Keratinocyte (primary cell): Measurements from ENCODE around the gene YY1. TPM values are rescaled to one million over a fixed set of nuclear protein-coding genes. Genes with fewer than 3 reads are reported as not detected.

Source experiments
- DNase-seq: peaks from one replicate; pipeline ENCODE4 v3.0.0-alpha.2; 2011; ENCODE audit warnings: low read depth, missing footprints, low spot score
- FAIRE-seq: peaks from 2 replicates; lab custom pipeline; 2011; peaks lifted over from hg19 to GRCh38; lab: Jason Lieb, UNC
- H2AFZ ChIP-seq: 2 replicates; pipeline ENCODE4 v1.6.0; 2012; ENCODE audit warnings: low read length, control low read depth, inconsistent platforms; ENCODE audit not compliant: control insufficient read depth
- H3K27ac ChIP-seq: 2 replicates; pipeline ENCODE4 v1.5.1; 2011; ENCODE audit warnings: low read length; ENCODE audit not compliant: control insufficient read depth, insufficient read depth
- H3K27me3 ChIP-seq: 3 replicates; pipeline ENCODE4 v1.6.0; 2011; ENCODE audit warnings: low read length; ENCODE audit not compliant: control insufficient read depth, insufficient read depth; ENCODE audit errors: extremely low read depth
- H3K36me3 ChIP-seq, 2 experiments: 2 replicates in 1 of 2; 3 replicates in 1 of 2; pipeline ENCODE4 v1.5.1; 2011; ENCODE audit warnings: low read length in 2 of 2, mild to moderate bottlenecking in 1 of 2; ENCODE audit not compliant: control insufficient read depth in 2 of 2, insufficient read depth in 2 of 2; ENCODE audit errors: extremely low read depth in 1 of 2
- H3K4me1 ChIP-seq: 3 replicates; pipeline ENCODE4 v1.5.1; 2011; ENCODE audit warnings: low read length; ENCODE audit not compliant: control insufficient read depth, insufficient read depth; ENCODE audit errors: extremely low read depth
- H3K4me2 ChIP-seq: 3 replicates; pipeline ENCODE4 v1.6.0; 2011; ENCODE audit warnings: low read depth, low read length; ENCODE audit not compliant: control insufficient read depth, insufficient read depth; ENCODE audit errors: extremely low read depth
- H3K4me3 ChIP-seq, 3 experiments: fragments of 200-600 bp in 1 of 3; sonication (generic) in 1 of 3; 2 replicates in 2 of 3; 3 replicates in 1 of 3; pipeline ENCODE4 v1.5.1; 2011 to 2016; ENCODE audit warnings: low read length in 3 of 3, mild to moderate bottlenecking in 3 of 3, control low read depth in 2 of 3, inconsistent platforms in 1 of 3, low read depth in 1 of 3, mixed read lengths in 1 of 3, mixed run types in 1 of 3, moderate library complexity in 1 of 3; ENCODE audit not compliant: control insufficient read depth in 2 of 3, insufficient read depth in 2 of 3; ENCODE audit errors: extremely low read depth in 1 of 3
- H3K79me2 ChIP-seq: 2 replicates; pipeline ENCODE4 v1.6.0; 2012; ENCODE audit warnings: low read length; ENCODE audit not compliant: control insufficient read depth, insufficient read depth
- H3K9ac ChIP-seq: 3 replicates; pipeline ENCODE4 v1.6.0; 2011; ENCODE audit warnings: low read length; ENCODE audit not compliant: control insufficient read depth, insufficient read depth; ENCODE audit errors: extremely low read depth
- H3K9me1 ChIP-seq: 3 replicates; pipeline ENCODE4 v1.6.0; 2011; ENCODE audit warnings: low read length; ENCODE audit not compliant: control insufficient read depth, insufficient read depth; ENCODE audit errors: extremely low read depth
- H3K9me3 ChIP-seq: 2 replicates; pipeline ENCODE4 v1.5.1; 2012; ENCODE audit warnings: low read depth, low read length; ENCODE audit not compliant: control insufficient read depth
- H4K20me1 ChIP-seq: 3 replicates; pipeline ENCODE4 v1.6.0; 2011; ENCODE audit warnings: low read length; ENCODE audit not compliant: control insufficient read depth, insufficient read depth; ENCODE audit errors: extremely low read depth
- EZH2 ChIP-seq: IDR thresholded peaks from one replicate; pipeline ENCODE4 v1.6.1; 2012; ENCODE audit warnings: inconsistent platforms, mild to moderate bottlenecking, low read length, moderate library complexity
- dilution Hi-C: fragments of 300-500 bp; cut with MboI; formaldehyde crosslinking; loops from one replicate; pipeline ENCODE4 v1.7.0; 2020; ENCODE audit warnings: low sequenced_read_pairs; ENCODE audit not compliant: extremely low pct_ligation_motif_present
- polyA plus RNA-seq, 5 experiments: library from polyadenylated mRNA; depleted of rRNA in 3 of 5; stranded (reverse) in 3 of 5; stranded (forward) in 1 of 5; unstranded in 1 of 5; fragments of >200 nt; gene quantifications; 1 replicate in 1 of 5; 2 replicates in 3 of 5; 3 replicates in 1 of 5; pipeline versions ENCODE4 v1.2.1 to v1.2.3, GENCODE V29; 2011 to 2012; ENCODE audit warnings: missing spikeins in 2 of 5, low read depth in 1 of 5, low replicate concordance in 1 of 5
- TF ChIP-seq, protein P1 (sequence below), 3 experiments: IDR thresholded peaks in 1 of 3; conservative IDR thresholded peaks in 1 of 3; optimal IDR thresholded peaks in 1 of 3; 2 replicates in 2 of 3; 3 replicates in 1 of 3; pipeline versions ENCODE3 to v1.5.1; 2011; ENCODE audit warnings: low read length in 3 of 3, mild to moderate bottlenecking in 3 of 3, moderate library complexity in 2 of 3, control low read depth in 1 of 3, inconsistent platforms in 1 of 3; ENCODE audit not compliant: insufficient read depth in 2 of 3; ENCODE audit errors: extremely low read depth in 1 of 3

The YY1 gene
- polyA plus RNA-seq, 1 donor (not counting 4 experiments of a cell fraction or from before 2014, with no cell fraction given): 65.6 TPM

DNA sequence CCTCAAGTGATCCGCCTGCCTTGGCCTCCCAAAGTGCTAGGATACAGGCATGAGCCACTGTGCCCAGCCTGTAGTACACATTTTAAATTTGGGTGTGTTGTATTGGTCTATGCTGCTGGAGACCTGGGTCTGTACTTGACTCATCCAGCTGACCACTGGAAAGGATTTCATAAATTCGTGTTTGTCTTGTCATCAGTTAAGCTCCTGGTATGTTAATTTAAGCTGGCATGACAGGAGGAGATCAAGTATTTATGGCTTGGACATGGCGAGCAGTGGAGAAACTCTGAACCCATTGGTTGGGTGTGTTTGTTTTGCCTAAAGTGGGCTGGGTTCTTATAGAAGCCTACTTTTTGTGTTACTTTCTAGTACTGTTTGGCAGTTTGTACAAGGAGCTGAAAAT, 24.2 kb downstream of the YY1 start:
- Histone ChIP-seq H3K79me2 (peaks cover 95% of the 10 kb centered on the region), H3K4me2 (no peak overlapping the region), H3K9me1 (peaks cover 2% of the 10 kb centered on the region), H3K4me1 (no peaks in the 10 kb centered on the region), H3K9ac (no peak overlapping the region), H3K27ac (no peak overlapping the region), H3K36me3 (peaks cover 2 to 9% of the 10 kb centered on the region in 2 experiments), H3K4me3 (no peak overlapping the region), H2AFZ (no peak overlapping the region), H3K9me3 (no peaks in the 10 kb centered on the region), H4K20me1 (peaks cover 19% of the 10 kb centered on the region), H3K27me3 (no peaks in the 10 kb centered on the region)
- FAIRE-seq: no peak
- no peak for DNase-seq
- TF ChIP-seq EZH2: no peak
- TF ChIP-seq, protein P1, sequence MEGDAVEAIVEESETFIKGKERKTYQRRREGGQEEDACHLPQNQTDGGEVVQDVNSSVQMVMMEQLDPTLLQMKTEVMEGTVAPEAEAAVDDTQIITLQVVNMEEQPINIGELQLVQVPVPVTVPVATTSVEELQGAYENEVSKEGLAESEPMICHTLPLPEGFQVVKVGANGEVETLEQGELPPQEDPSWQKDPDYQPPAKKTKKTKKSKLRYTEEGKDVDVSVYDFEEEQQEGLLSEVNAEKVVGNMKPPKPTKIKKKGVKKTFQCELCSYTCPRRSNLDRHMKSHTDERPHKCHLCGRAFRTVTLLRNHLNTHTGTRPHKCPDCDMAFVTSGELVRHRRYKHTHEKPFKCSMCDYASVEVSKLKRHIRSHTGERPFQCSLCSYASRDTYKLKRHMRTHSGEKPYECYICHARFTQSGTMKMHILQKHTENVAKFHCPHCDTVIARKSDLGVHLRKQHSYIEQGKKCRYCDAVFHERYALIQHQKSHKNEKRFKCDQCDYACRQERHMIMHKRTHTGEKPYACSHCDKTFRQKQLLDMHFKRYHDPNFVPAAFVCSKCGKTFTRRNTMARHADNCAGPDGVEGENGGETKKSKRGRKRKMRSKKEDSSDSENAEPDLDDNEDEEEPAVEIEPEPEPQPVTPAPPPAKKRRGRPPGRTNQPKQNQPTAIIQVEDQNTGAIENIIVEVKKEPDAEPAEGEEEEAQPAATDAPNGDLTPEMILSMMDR (optimal IDR thresholded peaks at IDR 0.05 in 1 of 3, IDR thresholded peaks at IDR 0.05 in 1 of 3, conservative IDR thresholded peaks at IDR 0.05 in 1 of 3; ENCODE audit: extremely low read depth in 1 of 3, insufficient read depth in 2 of 3, low read length in 3 of 3): no peak
- dilution Hi-C loops: no loop called here

DNA sequence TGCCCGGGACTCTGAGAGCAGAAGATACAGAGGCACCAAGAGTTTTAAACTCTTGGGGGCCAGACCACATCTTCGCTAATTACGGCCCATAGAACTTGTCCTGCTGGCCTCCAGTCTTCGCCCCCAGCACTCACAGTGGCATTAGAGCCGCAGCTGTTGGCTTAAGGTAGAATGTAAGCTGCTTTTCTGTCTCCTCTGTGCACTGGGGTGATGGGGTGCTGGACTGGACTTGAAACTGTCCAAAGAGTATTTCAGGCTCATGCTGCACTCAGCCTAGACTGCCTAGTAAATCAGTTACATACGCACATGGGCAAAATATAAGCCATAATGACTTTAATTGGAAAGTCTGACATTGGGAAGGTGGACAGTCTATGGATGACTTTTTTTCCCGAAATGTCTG, 29.0 kb downstream of the YY1 start:
- Histone ChIP-seq H2AFZ (no peak overlapping the region), H3K79me2 (peaks cover 88% of the 10 kb centered on the region), H3K9ac (no peak overlapping the region), H3K4me3 (no peak overlapping the region), H3K9me3 (no peaks in the 10 kb centered on the region), H3K27me3 (no peaks in the 10 kb centered on the region), H3K4me2 (no peak overlapping the region), H3K4me1 (peaks cover 6% of the 10 kb centered on the region), H3K27ac (no peak overlapping the region), H4K20me1 (peaks cover 16% of the 10 kb centered on the region), H3K36me3 (peaks cover 2 to 4% of the 10 kb centered on the region in 2 experiments), H3K9me1 (peaks cover 2% of the 10 kb centered on the region)
- DNase-seq (no peak), FAIRE-seq (no peak)
- TF ChIP-seq, protein P1 (optimal IDR thresholded peaks at IDR 0.05 in 1 of 3, IDR thresholded peaks at IDR 0.05 in 1 of 3, conservative IDR thresholded peaks at IDR 0.05 in 1 of 3; ENCODE audit: extremely low read depth in 1 of 3, insufficient read depth in 2 of 3, low read length in 3 of 3): no peak
- TF ChIP-seq EZH2: no peak
- dilution Hi-C loops: no loop called here
